Suprapubic skin (tissue), 4 donors: ENCODE data around the gene ACOT4. TPM values are rescaled to one million over a fixed set of nuclear protein-coding genes. Genes with fewer than 3 reads are reported as not detected.

Source experiments
- DNase-seq, 2 donors: peaks; one replicate each; pipeline ENCODE4 v3.0.0-alpha.2; 2019; ENCODE audit warnings: low spot score in 2 of 2
- H3K27ac ChIP-seq: fragments of 200-600 bp; sonication (generic); one replicate; pipeline ENCODE4 v1.5.1; 2019
- H3K27me3 ChIP-seq: fragments of 200-600 bp; sonication (generic); one replicate; pipeline ENCODE4 v1.5.1; 2019
- H3K36me3 ChIP-seq: fragments of 200-600 bp; sonication (generic); one replicate; pipeline ENCODE4 v1.5.1; 2019
- H3K4me1 ChIP-seq: fragments of 200-600 bp; sonication (generic); one replicate; pipeline ENCODE4 v1.5.1; 2019
- H3K4me3 ChIP-seq: fragments of 200-600 bp; sonication (generic); one replicate; pipeline ENCODE4 v1.5.1; 2019; ENCODE audit warnings: mild to moderate bottlenecking
- H3K9me3 ChIP-seq: fragments of 200-600 bp; sonication (generic); one replicate; pipeline ENCODE4 v1.5.1; 2019
- EP300 ChIP-seq: sonication (generic); formaldehyde crosslinking; IDR thresholded peaks from one replicate; pipeline ENCODE4 v1.6.1; 2017; ENCODE audit warnings: antibody characterized with exemption
- POLR2A ChIP-seq, 2 donors: fragments of 450-650 bp; IDR thresholded peaks; one replicate each; pipeline ENCODE4 v1.6.1; 2017; ENCODE audit warnings: antibody characterized with exemption in 2 of 2, mild to moderate bottlenecking in 2 of 2, moderate library complexity in 2 of 2
- POLR2AphosphoS5 ChIP-seq, 3 donors: sonication (generic); formaldehyde crosslinking; IDR thresholded peaks; one replicate each; pipeline ENCODE4 v1.6.1; 2017; ENCODE audit warnings: antibody characterized with exemption in 3 of 3
- WGBS: methylation state at CpG from one replicate; pipeline ENCODE4 v1.1.5; 2018; 5-methylcytosine and 5-hydroxymethylcytosine counted together
- total RNA-seq, 4 donors: library from RNA; depleted of rRNA; stranded (reverse); fragments of >200 nt; gene quantifications; one replicate each; pipeline ENCODE4 v1.1.0, GENCODE V29; 2016
- TF ChIP-seq, protein P1 (sequence below), 2 donors: fragments of 200-600 bp in 1 of 2; fragments of 450-650 bp in 1 of 2; sonication (generic) in 1 of 2; IDR thresholded peaks; one replicate each; pipeline ENCODE4 v1.5.1; 2016 to 2019; ENCODE audit warnings: antibody characterized with exemption in 2 of 2, mild to moderate bottlenecking in 1 of 2, moderate library complexity in 1 of 2

ACOT4 gene
- total RNA-seq, 4 donors from 2014 or later: 0.72 to 2.4 (median 1.7) TPM

- Histone ChIP-seq H3K9me3 (no peaks in the 10 kb centered on the region), H3K27me3 (no peaks in the 10 kb centered on the region), H3K4me1 (no peaks in the 10 kb centered on the region), H3K4me3 (no peak overlapping the region), H3K27ac (no peak overlapping the region), H3K36me3 (no peaks in the 10 kb centered on the region)
- TF ChIP-seq POLR2AphosphoS5 (IDR thresholded peaks at IDR 0.05) (no peak), POLR2A (IDR thresholded peaks at IDR 0.05) (no peak), EP300 (no peak)
- TF ChIP-seq, protein P1, sequence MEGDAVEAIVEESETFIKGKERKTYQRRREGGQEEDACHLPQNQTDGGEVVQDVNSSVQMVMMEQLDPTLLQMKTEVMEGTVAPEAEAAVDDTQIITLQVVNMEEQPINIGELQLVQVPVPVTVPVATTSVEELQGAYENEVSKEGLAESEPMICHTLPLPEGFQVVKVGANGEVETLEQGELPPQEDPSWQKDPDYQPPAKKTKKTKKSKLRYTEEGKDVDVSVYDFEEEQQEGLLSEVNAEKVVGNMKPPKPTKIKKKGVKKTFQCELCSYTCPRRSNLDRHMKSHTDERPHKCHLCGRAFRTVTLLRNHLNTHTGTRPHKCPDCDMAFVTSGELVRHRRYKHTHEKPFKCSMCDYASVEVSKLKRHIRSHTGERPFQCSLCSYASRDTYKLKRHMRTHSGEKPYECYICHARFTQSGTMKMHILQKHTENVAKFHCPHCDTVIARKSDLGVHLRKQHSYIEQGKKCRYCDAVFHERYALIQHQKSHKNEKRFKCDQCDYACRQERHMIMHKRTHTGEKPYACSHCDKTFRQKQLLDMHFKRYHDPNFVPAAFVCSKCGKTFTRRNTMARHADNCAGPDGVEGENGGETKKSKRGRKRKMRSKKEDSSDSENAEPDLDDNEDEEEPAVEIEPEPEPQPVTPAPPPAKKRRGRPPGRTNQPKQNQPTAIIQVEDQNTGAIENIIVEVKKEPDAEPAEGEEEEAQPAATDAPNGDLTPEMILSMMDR (IDR thresholded peaks at IDR 0.05): no peak
- DNase-seq: no peak
- WGBS: 92% methylated on average over 10 of the region's 10 CpGs
These were observed 28.6 kb downstream of the ACOT4 start for GRCh38 chr14:73620268-73620667.

- Histone ChIP-seq H3K9me3 (no peaks in the 10 kb centered on the region), H3K27ac (no peak overlapping the region), H3K4me3 (no peak overlapping the region), H3K27me3 (no peaks in the 10 kb centered on the region), H3K4me1 (no peaks in the 10 kb centered on the region), H3K36me3 (no peaks in the 10 kb centered on the region)
- 89% methylated on average over 4 of the region's 4 CpGs for WGBS
- no peak for DNase-seq
- TF ChIP-seq, protein P1 (IDR thresholded peaks at IDR 0.05): no peak
- TF ChIP-seq EP300: no peak
- no peak for TF ChIP-seq POLR2AphosphoS5 (IDR thresholded peaks at IDR 0.05)
These were observed 31.9 kb downstream of the ACOT4 start for GRCh38 chr14:73623504-73624054.

DNA sequence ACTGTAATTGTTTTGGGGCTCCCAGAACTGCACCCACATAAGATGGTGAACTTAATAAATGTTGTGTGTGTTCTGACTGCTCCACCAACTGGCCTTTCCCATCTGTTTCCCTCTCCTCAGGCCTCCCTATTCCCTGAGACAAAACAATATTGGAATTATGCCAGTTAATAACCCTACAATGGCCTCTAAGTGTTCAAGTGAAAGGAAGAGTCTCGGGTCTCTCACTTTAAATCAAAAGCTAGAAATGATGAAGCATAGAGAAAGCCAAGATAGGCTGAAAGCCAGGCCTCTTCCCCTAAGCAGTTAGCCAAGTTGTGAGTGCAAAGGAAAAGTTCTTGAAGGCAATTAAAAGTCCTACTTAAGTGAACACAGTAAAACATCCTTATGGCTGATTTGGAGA lies 34.0 kb downstream of the ACOT4 start:
- no peak for TF ChIP-seq EP300
- TF ChIP-seq POLR2AphosphoS5 (IDR thresholded peaks at IDR 0.05): no peak
- TF ChIP-seq, protein P1 (IDR thresholded peaks at IDR 0.05): no peak
- TF ChIP-seq POLR2A (IDR thresholded peaks at IDR 0.05): no peak
- Histone ChIP-seq H3K9me3 (no peaks in the 10 kb centered on the region), H3K4me3 (no peak overlapping the region), H3K27ac (no peak overlapping the region), H3K36me3 (no peaks in the 10 kb centered on the region), H3K4me1 (no peaks in the 10 kb centered on the region), H3K27me3 (no peaks in the 10 kb centered on the region)
- WGBS: 46% methylated on average over 1 of the region's 1 CpG
- no peak for DNase-seq

GRCh38 chr14:73627151-73627558 lies 35.5 kb downstream of the ACOT4 start:
- Histone ChIP-seq H3K27ac (no peak overlapping the region), H3K36me3 (no peaks in the 10 kb centered on the region), H3K4me1 (no peaks in the 10 kb centered on the region), H3K27me3 (no peaks in the 10 kb centered on the region), H3K9me3 (no peaks in the 10 kb centered on the region), H3K4me3 (no peak overlapping the region)
- 80% methylated on average over 2 of the region's 2 CpGs for WGBS
- no peak for TF ChIP-seq POLR2A (IDR thresholded peaks at IDR 0.05)
- TF ChIP-seq POLR2AphosphoS5 (IDR thresholded peaks at IDR 0.05): no peak
- no peak for DNase-seq

GRCh38 chr14:73630009-73630780 lies 38.5 kb downstream of the ACOT4 start:
- peaks cover 16% of the 10 kb centered on the region for H3K4me1 ChIP-seq
- H3K9me3 ChIP-seq: no peaks in the 10 kb centered on the region
- H3K36me3 ChIP-seq: no peaks in the 10 kb centered on the region
- DNase-seq: peak in 1 of 2 donors; percentile 26
- H3K4me3 ChIP-seq: no peak overlapping the region
- TF ChIP-seq POLR2A (IDR thresholded peaks at IDR 0.05): no peak
- TF ChIP-seq POLR2AphosphoS5 (IDR thresholded peaks at IDR 0.05): no peak
- TF ChIP-seq, protein P1 (IDR thresholded peaks at IDR 0.05): no peak
- TF ChIP-seq EP300: no peak
- WGBS: 77% methylated on average over 10 of the region's 10 CpGs
- H3K27me3 ChIP-seq: no peaks in the 10 kb centered on the region
- no peak overlapping the region for H3K27ac ChIP-seq
